D721Med (cell line): ENCODE measurements around the gene RPS3.

Source experiments
- DNase-seq: peaks from one replicate; pipeline ENCODE4 v3.0.0; 2011; ENCODE audit warnings: low spot score; ENCODE audit not compliant: insufficient read length
- FAIRE-seq: peaks from 2 replicates; lab custom pipeline; 2011; peaks lifted over from hg19 to GRCh38; lab: Jason Lieb, UNC
- TF ChIP-seq, protein P1 (sequence below): IDR thresholded peaks from 2 replicates; pipeline ENCODE4 v1.5.1; 2012; ENCODE audit warnings: mild to moderate bottlenecking, control low read depth; ENCODE audit not compliant: insufficient read depth; ENCODE audit errors: missing control alignments

RPS3 gene

DNA sequence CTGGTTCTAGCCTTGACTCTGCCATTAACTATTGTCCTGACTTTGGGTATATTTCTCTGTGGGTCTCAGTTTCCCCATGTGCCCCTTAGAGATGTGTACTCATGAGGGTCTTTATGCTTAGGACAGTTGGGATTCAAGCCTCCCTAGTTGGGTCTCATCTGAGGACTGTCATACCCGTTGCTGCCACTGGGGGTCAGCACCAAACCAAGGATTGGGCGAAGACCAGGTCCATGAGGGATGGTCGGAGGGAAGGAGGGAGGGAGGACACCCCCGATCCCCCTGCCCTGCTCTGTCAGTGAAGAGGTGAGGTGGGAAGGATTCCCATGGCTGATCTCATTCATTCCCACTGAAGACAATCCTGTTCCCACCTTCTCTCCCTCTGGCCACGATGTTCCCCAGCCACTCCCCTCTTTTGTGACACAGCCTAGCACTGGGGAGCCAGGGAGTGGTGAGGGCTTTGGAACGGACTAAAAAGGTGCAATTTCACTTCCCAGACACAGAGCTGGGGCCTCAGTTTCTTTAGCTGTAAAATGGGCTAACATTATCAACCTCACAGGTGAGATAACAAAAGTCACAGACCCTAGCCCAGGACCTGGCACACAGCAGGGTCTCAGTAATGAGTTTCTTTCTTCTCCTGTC, 46.1 kb downstream of the RPS3 start:
- DNase-seq (peak; percentile 81), FAIRE-seq (no peak)
- TF ChIP-seq, protein P1, sequence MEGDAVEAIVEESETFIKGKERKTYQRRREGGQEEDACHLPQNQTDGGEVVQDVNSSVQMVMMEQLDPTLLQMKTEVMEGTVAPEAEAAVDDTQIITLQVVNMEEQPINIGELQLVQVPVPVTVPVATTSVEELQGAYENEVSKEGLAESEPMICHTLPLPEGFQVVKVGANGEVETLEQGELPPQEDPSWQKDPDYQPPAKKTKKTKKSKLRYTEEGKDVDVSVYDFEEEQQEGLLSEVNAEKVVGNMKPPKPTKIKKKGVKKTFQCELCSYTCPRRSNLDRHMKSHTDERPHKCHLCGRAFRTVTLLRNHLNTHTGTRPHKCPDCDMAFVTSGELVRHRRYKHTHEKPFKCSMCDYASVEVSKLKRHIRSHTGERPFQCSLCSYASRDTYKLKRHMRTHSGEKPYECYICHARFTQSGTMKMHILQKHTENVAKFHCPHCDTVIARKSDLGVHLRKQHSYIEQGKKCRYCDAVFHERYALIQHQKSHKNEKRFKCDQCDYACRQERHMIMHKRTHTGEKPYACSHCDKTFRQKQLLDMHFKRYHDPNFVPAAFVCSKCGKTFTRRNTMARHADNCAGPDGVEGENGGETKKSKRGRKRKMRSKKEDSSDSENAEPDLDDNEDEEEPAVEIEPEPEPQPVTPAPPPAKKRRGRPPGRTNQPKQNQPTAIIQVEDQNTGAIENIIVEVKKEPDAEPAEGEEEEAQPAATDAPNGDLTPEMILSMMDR = peak; percentile 97

DNA sequence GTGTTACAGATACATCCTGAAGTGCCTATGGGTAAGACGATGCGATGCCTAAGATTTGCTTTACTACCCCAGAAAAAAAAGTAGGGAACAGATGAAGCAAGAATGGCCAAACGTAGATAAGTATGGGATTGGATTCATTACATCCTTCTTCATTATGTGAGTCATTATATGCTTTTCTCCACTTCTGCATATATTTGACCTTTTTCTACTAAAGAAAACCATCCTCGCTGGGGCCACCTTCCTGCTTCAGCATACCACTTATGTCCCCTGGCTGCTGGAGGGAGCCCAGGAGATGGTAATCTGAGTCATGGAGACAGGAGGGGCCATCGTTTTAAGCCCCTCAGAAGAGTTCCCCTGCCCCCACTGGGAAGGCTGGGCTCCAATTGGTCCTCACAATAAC, 48.1 kb downstream of the RPS3 start:
- no peak for FAIRE-seq
- DNase-seq = no peak
- TF ChIP-seq, protein P1 = no peak

DNA sequence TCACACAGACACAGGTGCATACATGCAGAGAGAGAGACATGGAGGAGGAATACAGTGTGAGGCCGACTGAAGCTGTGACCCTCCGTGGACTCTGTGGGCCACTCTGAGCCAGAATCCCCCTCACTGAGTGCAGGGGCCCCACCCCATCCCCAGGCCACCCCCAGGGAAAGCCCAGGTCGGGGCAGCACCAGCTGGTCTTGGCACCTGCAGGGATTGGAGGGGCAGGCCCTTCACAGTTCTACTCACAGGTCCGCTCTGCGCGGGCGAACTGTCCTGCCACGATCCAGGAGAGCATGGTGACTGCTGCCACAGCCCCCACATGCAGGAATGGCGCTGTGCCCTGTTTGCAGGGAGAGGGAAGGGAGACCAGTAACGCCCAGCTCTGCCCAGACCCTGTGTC, 50.0 kb downstream of the RPS3 start:
- no peak for FAIRE-seq
- DNase-seq = no peak
- TF ChIP-seq, protein P1 = no peak

DNA sequence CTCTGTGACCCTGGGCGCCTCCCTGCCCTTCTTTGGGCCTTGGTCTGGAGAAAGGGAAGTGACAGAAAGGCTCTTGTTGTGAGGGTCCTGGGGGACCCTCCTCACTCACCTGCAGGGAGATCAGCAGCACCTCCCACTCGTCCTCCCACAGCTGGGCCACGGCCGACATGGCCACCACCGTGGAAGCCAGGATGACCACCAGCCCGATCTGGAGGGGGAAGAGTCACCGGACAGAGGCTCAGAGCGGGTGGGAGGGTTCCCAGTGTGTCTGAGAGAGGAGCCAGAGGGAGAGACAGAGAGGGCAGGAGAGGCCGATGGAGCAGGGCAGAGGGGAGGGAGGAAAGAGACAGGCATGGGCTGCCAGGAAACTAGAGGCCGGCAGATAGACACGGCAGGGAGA, 50.5 kb downstream of the RPS3 start:
- FAIRE-seq (no peak), DNase-seq (no peak)
- TF ChIP-seq, protein P1 = no peak

DNA sequence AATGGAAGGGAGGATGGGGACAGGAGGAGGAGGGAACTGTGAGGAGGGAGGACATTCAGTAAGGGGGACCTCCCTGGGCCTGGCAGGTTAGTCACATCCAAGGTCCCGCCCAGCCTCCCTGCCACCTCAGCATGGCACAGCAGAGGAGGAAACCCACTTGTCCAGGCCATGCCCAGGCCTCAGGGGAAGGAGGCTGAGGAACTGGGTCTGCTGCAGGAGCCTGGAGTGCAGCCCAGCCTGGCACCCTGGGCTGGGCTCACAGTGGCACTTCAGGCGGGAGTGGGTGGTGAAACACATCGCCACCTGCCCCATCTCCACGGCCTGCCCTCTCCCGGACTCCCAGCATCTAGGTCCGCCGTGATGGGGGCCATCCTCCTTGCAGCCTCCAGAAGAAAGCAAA, 50.9 kb downstream of the RPS3 start:
- FAIRE-seq (no peak), DNase-seq (no peak)

DNA sequence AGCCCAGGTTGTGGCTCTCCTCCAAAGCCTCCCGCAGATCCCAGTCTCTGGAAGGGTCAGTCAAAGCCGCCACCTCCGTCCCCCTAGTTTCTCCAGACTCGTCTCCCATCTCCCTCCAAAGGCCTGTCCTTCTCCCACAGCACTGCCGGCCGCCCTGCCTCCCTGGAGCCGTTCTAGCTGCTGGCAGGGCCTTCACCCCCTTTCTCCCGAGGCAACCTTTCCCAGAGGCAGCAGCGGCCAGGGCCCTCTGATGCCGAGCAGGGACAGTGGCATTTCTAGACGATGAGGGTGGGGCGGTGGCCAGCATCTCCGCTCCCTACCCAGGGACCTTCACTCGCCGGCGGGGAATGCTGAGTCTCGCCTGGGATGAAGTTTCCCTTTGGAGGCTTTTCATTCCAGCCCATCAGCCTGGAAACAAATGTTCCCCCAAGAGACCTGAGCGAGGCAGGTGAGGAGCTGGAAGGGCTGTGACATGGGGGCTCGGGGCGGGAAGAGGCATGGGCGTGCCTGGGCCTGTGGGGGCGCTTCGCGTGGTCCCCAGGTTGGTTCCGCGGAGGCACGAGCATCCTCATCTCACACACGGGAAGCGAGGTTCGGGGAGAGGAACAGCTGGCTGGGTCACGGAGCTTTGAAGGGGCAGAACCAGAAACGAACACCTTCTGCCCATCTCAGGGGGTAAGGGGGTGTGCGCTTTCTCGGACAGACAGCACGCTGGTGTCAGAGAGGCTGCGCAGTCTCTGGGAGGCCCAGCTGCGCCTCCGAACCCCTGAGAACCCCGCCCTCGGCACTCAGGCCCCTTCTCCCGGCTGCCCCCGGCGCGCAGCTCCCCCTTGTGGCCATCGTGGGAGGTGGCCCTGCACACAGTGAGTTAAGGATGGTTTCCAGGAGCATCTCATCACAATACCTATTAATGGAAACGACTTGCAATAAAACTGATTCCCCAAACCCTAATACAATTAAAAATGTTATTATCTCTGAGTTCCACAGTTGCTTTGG, 51.8 kb downstream of the RPS3 start:
- DNase-seq = peak; percentile 64
- no peak for FAIRE-seq

More for the DNA sequence above, 50.9 kb downstream of the RPS3 start:
- TF ChIP-seq, protein P1 = no peak

More for the DNA sequence above, 51.8 kb downstream of the RPS3 start:
- TF ChIP-seq, protein P1 = peak; percentile 53
